ENCODE measurements around the gene SHKBP1. TPM values are rescaled to one million over a fixed set of nuclear protein-coding genes. Genes with fewer than 3 reads are reported as not detected.
A peak's percentile ranks its signal among the peaks of the same experiment; 100 is the strongest.

Gene SHKBP1
- total RNA-seq, 1 experiment from 2014 or later = 43.0 TPM

- no peaks in the 10 kb centered on the region for H4K20me1 ChIP-seq (ENCODE audit: low read length)
- no TSS peak for BruUV-seq (replicated peaks)
- peak overlapping the region; percentile 68 for H3K4me3 ChIP-seq (ENCODE audit: low read length)
- no peaks in the 10 kb centered on the region for H3F3A ChIP-seq (ENCODE audit: low read length, unreplicated experiment)
- H2AFZ ChIP-seq (ENCODE audit: low read length) = peak overlapping the region; percentile 72
- TF ChIP-seq EZH2phosphoT487 (IDR thresholded peaks at IDR 0.05; ENCODE audit: borderline replicate concordance, low read length) (no peak), EZH2 (IDR thresholded peaks at IDR 0.05; ENCODE audit: low read length, unreplicated experiment) (no peak)
- TF ChIP-seq, protein P1, sequence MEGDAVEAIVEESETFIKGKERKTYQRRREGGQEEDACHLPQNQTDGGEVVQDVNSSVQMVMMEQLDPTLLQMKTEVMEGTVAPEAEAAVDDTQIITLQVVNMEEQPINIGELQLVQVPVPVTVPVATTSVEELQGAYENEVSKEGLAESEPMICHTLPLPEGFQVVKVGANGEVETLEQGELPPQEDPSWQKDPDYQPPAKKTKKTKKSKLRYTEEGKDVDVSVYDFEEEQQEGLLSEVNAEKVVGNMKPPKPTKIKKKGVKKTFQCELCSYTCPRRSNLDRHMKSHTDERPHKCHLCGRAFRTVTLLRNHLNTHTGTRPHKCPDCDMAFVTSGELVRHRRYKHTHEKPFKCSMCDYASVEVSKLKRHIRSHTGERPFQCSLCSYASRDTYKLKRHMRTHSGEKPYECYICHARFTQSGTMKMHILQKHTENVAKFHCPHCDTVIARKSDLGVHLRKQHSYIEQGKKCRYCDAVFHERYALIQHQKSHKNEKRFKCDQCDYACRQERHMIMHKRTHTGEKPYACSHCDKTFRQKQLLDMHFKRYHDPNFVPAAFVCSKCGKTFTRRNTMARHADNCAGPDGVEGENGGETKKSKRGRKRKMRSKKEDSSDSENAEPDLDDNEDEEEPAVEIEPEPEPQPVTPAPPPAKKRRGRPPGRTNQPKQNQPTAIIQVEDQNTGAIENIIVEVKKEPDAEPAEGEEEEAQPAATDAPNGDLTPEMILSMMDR (conservative IDR thresholded peaks at IDR 0.05; ENCODE audit: low read depth, low read length) = no peak
- intact Hi-C loops (cut with micrococcal nuclease) = no loop called here
- ATAC-seq = peak; percentile 52
- peak overlapping the region; percentile 28; the same call in 1 of the 2 replicates for H3K9ac ChIP-seq (ENCODE audit: low read length)
- ChIA-PET CTCF (no interaction called here), POLR2A (ENCODE audit: unreplicated experiment) (no interaction called here)
- peak; percentile 59 for DNase-seq
- peak overlapping the region; percentile 93 for H3K4me2 ChIP-seq (ENCODE audit: low read length)
- H3K9me3 ChIP-seq (ENCODE audit: low read length) = no peaks in the 10 kb centered on the region
- no peaks in the 10 kb centered on the region for H3K9me2 ChIP-seq (replicated peaks; ENCODE audit: low read length)
- peaks cover 23% of the 10 kb centered on the region for H3K4me1 ChIP-seq (ENCODE audit: insufficient read depth, low read length)
- peaks cover 2% of the 10 kb centered on the region; the same call in 1 of the 2 replicates for H3K36me3 ChIP-seq (ENCODE audit: low read depth, low read length)
- H3K27ac ChIP-seq (ENCODE audit: low read length) = no peak overlapping the region
- no peaks in the 10 kb centered on the region for H3K79me2 ChIP-seq (ENCODE audit: low read length)
- no peaks in the 10 kb centered on the region for H3K27me3 ChIP-seq (ENCODE audit: low read length)
These were observed 20.1 kb downstream of the SHKBP1 start for GRCh38 chr19:40596608-40597328.

- no peaks in the 10 kb centered on the region for H3K9me2 ChIP-seq (replicated peaks; ENCODE audit: low read length)
- DNase-seq (no peak), ATAC-seq (no peak)
- H3K9me3 ChIP-seq (ENCODE audit: low read length) = no peaks in the 10 kb centered on the region
- H3F3A ChIP-seq (ENCODE audit: low read length, unreplicated experiment) = no peaks in the 10 kb centered on the region
- CTCF ChIA-PET = no interaction called here
- H3K27ac ChIP-seq (ENCODE audit: low read length) = no peak overlapping the region
- peak overlapping the region; percentile 28; the same call in 1 of the 2 replicates for H3K9ac ChIP-seq (ENCODE audit: low read length)
- no peaks in the 10 kb centered on the region for H4K20me1 ChIP-seq (ENCODE audit: low read length)
- no peaks in the 10 kb centered on the region for H3K27me3 ChIP-seq (ENCODE audit: low read length)
- peak overlapping the region; percentile 93 for H3K4me2 ChIP-seq (ENCODE audit: low read length)
- peak overlapping the region; percentile 65; the same call in 1 of the 2 replicates for H2AFZ ChIP-seq (ENCODE audit: low read length)
- H3K79me2 ChIP-seq (ENCODE audit: low read length) = no peaks in the 10 kb centered on the region
- H3K4me1 ChIP-seq (ENCODE audit: insufficient read depth, low read length) = peaks cover 24% of the 10 kb centered on the region
- peak overlapping the region; percentile 68 for H3K4me3 ChIP-seq (ENCODE audit: low read length)
- peaks cover 2% of the 10 kb centered on the region; the same call in 1 of the 2 replicates for H3K36me3 ChIP-seq (ENCODE audit: low read depth, low read length)
- TF ChIP-seq, protein P1 (conservative IDR thresholded peaks at IDR 0.05; ENCODE audit: low read depth, low read length) = no peak
- no peak for TF ChIP-seq EZH2 (IDR thresholded peaks at IDR 0.05; ENCODE audit: low read length, unreplicated experiment)
- no peak for TF ChIP-seq EZH2phosphoT487 (IDR thresholded peaks at IDR 0.05; ENCODE audit: borderline replicate concordance, low read length)
- no TSS peak for BruUV-seq (replicated peaks)
- POLR2A ChIA-PET (ENCODE audit: unreplicated experiment) = no interaction called here
- intact Hi-C loops (cut with micrococcal nuclease) = no loop called here
These were observed 20.7 kb downstream of the SHKBP1 start for GRCh38 chr19:40597329-40597838.

Data from PC-3 (cell line).